ENCODE results near the gene CXCR2.

The CXCR2 gene

DNA sequence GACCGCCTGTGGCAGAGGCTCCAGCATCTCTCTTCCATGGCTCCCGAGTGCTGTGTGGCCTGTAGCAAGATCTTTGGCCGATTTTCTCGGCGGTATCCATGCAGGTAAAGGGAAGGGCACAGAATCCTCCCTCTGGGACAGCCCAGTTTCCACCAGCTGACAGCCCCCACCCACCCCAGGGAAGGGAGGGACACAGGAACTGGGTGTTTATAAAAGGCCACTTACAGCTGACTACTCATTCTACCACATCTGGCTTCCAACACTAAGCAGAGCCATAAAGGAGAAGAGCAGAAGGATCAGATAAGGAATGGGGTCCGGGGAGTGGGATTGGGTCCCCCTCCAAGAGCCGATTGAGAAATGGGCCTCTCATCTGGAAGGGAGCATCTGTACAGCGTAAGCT is 36.6 kb upstream of the CXCR2 start:
- Histone ChIP-seq H3K4me2 (no peak overlapping the region), H3K4me1 (ENCODE audit: low read depth, poor library complexity, severe bottlenecking) (no peaks in the 10 kb centered on the region), H3K4me3 (IDR thresholded peaks at IDR 0.05; ENCODE audit: insufficient read depth, low read depth, low read length) (no peak overlapping the region), H3K27ac (no peak overlapping the region), H3K9ac (no peak overlapping the region), H4K20me1 (ENCODE audit: insufficient read depth) (no peaks in the 10 kb centered on the region), H3K36me3 (ENCODE audit: insufficient read depth) (no peaks in the 10 kb centered on the region), H2AFZ (ENCODE audit: low read depth) (no peak overlapping the region), H3K79me2 (ENCODE audit: insufficient read depth, low read depth) (no peaks in the 10 kb centered on the region), H3K27me3 (ENCODE audit: insufficient read depth, low read depth) (no peaks in the 10 kb centered on the region)
- TF ChIP-seq, protein P1, sequence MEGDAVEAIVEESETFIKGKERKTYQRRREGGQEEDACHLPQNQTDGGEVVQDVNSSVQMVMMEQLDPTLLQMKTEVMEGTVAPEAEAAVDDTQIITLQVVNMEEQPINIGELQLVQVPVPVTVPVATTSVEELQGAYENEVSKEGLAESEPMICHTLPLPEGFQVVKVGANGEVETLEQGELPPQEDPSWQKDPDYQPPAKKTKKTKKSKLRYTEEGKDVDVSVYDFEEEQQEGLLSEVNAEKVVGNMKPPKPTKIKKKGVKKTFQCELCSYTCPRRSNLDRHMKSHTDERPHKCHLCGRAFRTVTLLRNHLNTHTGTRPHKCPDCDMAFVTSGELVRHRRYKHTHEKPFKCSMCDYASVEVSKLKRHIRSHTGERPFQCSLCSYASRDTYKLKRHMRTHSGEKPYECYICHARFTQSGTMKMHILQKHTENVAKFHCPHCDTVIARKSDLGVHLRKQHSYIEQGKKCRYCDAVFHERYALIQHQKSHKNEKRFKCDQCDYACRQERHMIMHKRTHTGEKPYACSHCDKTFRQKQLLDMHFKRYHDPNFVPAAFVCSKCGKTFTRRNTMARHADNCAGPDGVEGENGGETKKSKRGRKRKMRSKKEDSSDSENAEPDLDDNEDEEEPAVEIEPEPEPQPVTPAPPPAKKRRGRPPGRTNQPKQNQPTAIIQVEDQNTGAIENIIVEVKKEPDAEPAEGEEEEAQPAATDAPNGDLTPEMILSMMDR (conservative IDR thresholded peaks at IDR 0.05; ENCODE audit: low read depth, low read length), result no peak

DNA sequence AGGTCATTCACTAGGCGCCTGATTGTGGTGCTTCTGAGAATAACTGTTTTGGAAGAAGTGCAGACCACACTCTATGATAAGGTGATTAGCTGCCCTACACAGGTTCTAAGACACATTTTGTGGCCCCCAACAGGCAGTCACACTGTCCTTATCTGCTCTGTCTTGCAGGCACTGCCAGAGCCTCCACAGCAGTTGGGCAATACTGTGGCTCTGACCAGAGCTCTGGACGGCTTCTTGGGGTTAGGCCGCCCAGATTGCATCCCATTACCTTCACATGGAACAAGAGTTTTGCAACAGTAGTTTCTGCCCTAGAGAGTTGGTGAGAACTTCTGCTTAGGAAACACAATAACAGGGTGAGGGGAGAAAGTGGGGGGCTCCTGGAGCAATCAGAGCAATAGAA is 34.1 kb upstream of the CXCR2 start:
- H3K4me2 ChIP-seq, result no peak overlapping the region
- no peak overlapping the region for H2AFZ ChIP-seq (ENCODE audit: low read depth)
- no peaks in the 10 kb centered on the region for H3K79me2 ChIP-seq (ENCODE audit: insufficient read depth, low read depth)
- no peaks in the 10 kb centered on the region for H3K27me3 ChIP-seq (ENCODE audit: insufficient read depth, low read depth)
- H3K36me3 ChIP-seq (ENCODE audit: insufficient read depth), result no peaks in the 10 kb centered on the region
- no peaks in the 10 kb centered on the region for H3K4me1 ChIP-seq (ENCODE audit: low read depth, poor library complexity, severe bottlenecking)
- no peak overlapping the region for H3K4me3 ChIP-seq (IDR thresholded peaks at IDR 0.05; ENCODE audit: insufficient read depth, low read depth, low read length)
- no peaks in the 10 kb centered on the region for H4K20me1 ChIP-seq (ENCODE audit: insufficient read depth)
- no peak overlapping the region for H3K27ac ChIP-seq
- no peak overlapping the region for H3K9ac ChIP-seq
- TF ChIP-seq, protein P1 (conservative IDR thresholded peaks at IDR 0.05; ENCODE audit: low read depth, low read length), result no peak

DNA sequence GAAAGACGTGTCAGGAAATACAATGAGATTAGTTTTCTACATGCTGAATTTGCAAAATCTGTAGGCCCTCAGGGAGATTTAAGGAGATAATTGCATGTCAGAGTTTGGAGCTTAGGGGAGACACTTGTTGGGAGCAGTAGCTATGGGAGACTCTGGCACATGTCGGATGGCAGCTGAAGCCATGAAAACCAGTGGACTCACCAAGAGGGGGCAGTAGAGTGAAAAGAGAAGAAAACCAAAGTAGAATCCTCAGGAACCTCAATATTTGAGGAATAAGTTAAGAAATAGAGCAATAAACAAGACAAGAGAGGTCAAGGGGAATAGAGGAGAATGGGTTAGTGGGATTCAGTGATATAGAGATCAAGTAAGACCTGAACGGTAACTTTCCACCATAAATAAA is 31.9 kb upstream of the CXCR2 start:
- TF ChIP-seq, protein P1 (conservative IDR thresholded peaks at IDR 0.05; ENCODE audit: low read depth, low read length), result no peak; the same call in 1 of the 2 replicates

DNA sequence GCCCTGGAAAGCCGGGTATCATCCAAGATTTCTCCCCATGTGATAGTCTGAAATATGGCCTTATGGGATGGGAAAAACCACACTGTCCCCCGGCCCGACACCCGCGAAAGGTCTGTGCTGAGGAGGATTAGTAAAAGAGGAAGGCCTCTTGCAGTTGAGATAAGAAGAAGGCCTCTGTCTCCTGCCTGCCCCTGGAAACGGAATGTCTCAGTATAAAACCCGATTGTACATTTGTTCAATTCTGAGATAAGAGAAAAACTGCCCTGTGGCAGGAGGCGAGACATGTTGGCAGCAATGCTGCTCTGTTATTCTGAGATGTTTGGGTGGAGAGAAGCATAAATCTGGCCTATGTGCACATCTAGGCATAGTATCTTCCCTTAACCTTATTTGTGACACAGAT is 30.0 kb upstream of the CXCR2 start:
- H3K4me1 ChIP-seq (ENCODE audit: low read depth, poor library complexity, severe bottlenecking), result no peaks in the 10 kb centered on the region

More for the DNA sequence above, 31.9 kb upstream of the CXCR2 start:
- H3K36me3 ChIP-seq (ENCODE audit: insufficient read depth), result no peaks in the 10 kb centered on the region
- H4K20me1 ChIP-seq (ENCODE audit: insufficient read depth), result no peaks in the 10 kb centered on the region
- no peaks in the 10 kb centered on the region for H3K79me2 ChIP-seq (ENCODE audit: insufficient read depth, low read depth)
- no peak overlapping the region for H2AFZ ChIP-seq (ENCODE audit: low read depth)
- H3K4me3 ChIP-seq (IDR thresholded peaks at IDR 0.05; ENCODE audit: insufficient read depth, low read depth, low read length), result no peak overlapping the region
- no peaks in the 10 kb centered on the region for H3K27me3 ChIP-seq (ENCODE audit: insufficient read depth, low read depth)
- no peak overlapping the region for H3K9ac ChIP-seq
- H3K4me2 ChIP-seq, result no peak overlapping the region
- no peak overlapping the region for H3K27ac ChIP-seq
- no peaks in the 10 kb centered on the region for H3K4me1 ChIP-seq (ENCODE audit: low read depth, poor library complexity, severe bottlenecking)

More for the DNA sequence above, 30.0 kb upstream of the CXCR2 start:
- TF ChIP-seq, protein P1 (conservative IDR thresholded peaks at IDR 0.05; ENCODE audit: low read depth, low read length), result no peak
- H3K9ac ChIP-seq, result no peak overlapping the region
- H4K20me1 ChIP-seq (ENCODE audit: insufficient read depth), result no peaks in the 10 kb centered on the region
- no peak overlapping the region for H3K4me3 ChIP-seq (IDR thresholded peaks at IDR 0.05; ENCODE audit: insufficient read depth, low read depth, low read length)
- no peak overlapping the region for H3K27ac ChIP-seq
- H3K79me2 ChIP-seq (ENCODE audit: insufficient read depth, low read depth), result no peaks in the 10 kb centered on the region
- H3K4me2 ChIP-seq, result no peak overlapping the region
- no peaks in the 10 kb centered on the region for H3K36me3 ChIP-seq (ENCODE audit: insufficient read depth)
- no peak overlapping the region for H2AFZ ChIP-seq (ENCODE audit: low read depth)
- H3K27me3 ChIP-seq (ENCODE audit: insufficient read depth, low read depth), result no peaks in the 10 kb centered on the region

Data from KMS-11 (cell line).